RWPE1 (cell line): ENCODE measurements around the gene ABLIM3.
A peak's percentile ranks its signal among the peaks of the same experiment; 100 is the strongest.

Experiments used
- CTCF ChIA-PET: fragments of 350-600 bp; sonication (Branson Sonifier 250); formaldehyde crosslinking; extraction: SDS; loops from one replicate; lab custom pipeline; 2021; lab: Yijun Ruan, JAX
- POLR2A ChIA-PET: fragments of 400-600 bp; formaldehyde crosslinking; extraction: SDS; loops from one replicate; lab custom pipeline; 2020; ENCODE audit warnings: antibody characterized with exemption; ENCODE audit not compliant: low non-redundant PET; lab: Yijun Ruan, JAX
- DNase-seq: peaks from one replicate; pipeline ENCODE4 v3.0.0; 2012; ENCODE audit warnings: low spot score
- H3K27ac ChIP-seq: fragments of 450-650 bp; 2 replicates; pipeline ENCODE4 v1.5.1; 2017
- TF ChIP-seq, protein P1 (sequence below): fragments of 450-650 bp; conservative IDR thresholded peaks from 2 replicates; pipeline ENCODE4 v1.5.1; 2017; ENCODE audit warnings: low read depth, mild to moderate bottlenecking

The ABLIM3 gene

GRCh38 chr5:149138182-149138923, 2.9 kb upstream of the ABLIM3 start:
- POLR2A ChIA-PET, result no interaction called here
- DNase-seq, result no peak
- CTCF ChIA-PET, result interaction anchor here (0.6 to 1.1 kb wide), 3 partner anchors 8 to 445 kb away, joined by 3 to 4 read pairs (median 3); no protein-coding TSS in a partner anchor
- TF ChIP-seq, protein P1, sequence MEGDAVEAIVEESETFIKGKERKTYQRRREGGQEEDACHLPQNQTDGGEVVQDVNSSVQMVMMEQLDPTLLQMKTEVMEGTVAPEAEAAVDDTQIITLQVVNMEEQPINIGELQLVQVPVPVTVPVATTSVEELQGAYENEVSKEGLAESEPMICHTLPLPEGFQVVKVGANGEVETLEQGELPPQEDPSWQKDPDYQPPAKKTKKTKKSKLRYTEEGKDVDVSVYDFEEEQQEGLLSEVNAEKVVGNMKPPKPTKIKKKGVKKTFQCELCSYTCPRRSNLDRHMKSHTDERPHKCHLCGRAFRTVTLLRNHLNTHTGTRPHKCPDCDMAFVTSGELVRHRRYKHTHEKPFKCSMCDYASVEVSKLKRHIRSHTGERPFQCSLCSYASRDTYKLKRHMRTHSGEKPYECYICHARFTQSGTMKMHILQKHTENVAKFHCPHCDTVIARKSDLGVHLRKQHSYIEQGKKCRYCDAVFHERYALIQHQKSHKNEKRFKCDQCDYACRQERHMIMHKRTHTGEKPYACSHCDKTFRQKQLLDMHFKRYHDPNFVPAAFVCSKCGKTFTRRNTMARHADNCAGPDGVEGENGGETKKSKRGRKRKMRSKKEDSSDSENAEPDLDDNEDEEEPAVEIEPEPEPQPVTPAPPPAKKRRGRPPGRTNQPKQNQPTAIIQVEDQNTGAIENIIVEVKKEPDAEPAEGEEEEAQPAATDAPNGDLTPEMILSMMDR, result no peak
- no peak overlapping the region for H3K27ac ChIP-seq

GRCh38 chr5:149140197-149141002, 893 bp upstream of the ABLIM3 start:
- no peak for DNase-seq
- TF ChIP-seq, protein P1, result no peak
- H3K27ac ChIP-seq, result no peak overlapping the region
- ChIA-PET CTCF (interaction anchor here (0.5 to 5.1 kb wide), 10 partner anchors 10 to 177 kb away, joined by 3 to 55 read pairs (median 4); no protein-coding TSS in a partner anchor), POLR2A (no interaction called here)

DNA sequence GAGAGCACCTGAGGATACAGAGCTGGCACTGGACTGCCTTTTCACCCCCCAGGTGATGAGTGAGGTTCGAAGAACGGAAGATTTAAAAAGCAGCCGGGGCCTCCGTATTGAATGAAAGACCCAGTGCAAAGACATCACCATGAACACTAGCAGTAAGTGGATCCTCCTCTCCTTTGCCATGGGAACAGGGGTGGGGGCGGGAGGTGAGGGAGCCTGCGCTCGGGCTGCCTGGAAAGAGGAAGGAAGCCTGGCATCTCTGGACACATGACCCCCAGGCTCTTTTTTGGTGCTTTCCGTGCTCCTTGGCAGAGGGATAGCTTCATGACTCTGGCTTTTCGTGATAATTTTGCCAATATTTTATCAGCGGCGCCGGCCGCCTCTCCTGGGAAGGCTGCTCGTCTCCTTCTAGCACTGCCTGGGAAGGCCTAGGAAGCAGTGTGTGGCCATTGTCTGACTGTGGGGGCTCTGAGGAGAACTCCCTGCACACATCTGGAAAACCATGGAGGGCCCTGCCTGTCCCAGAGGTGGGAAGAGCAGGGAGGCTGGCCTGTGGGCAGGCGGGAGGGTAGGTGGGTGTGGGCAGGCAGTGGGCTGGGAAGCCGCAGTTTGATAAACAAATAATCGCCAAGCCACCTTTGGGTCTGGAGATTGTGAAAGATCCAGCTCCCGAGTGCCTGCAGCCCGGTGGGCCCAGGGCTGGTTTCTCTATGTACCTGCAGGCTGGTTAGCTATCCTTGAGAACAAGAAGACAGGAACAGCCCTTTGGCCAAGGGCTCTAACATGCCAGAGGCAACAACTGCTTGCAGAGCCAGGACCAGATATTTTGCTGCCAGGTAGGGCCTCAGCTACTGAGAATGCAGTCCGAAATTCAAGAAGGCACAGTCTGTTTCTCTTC, 911 bp downstream of the ABLIM3 start:
- TF ChIP-seq, protein P1, result no peak
- ChIA-PET CTCF (interaction anchor here (0.6 to 5.1 kb wide), 27 partner anchors 12 to 1938 kb away, joined by 3 to 55 read pairs (median 4); partner anchors contain the start of gene TNIP1), POLR2A (no interaction called here)
- no peak for DNase-seq
- H3K27ac ChIP-seq, result peak overlapping the region; percentile 40

- CTCF ChIA-PET, result interaction anchor here (1.0 to 5.1 kb wide), 3 partner anchors 13 to 121 kb away, joined by 3 to 55 read pairs (median 3); no protein-coding TSS in a partner anchor
- TF ChIP-seq, protein P1, result no peak
- no peak overlapping the region for H3K27ac ChIP-seq
- no peak for DNase-seq
- POLR2A ChIA-PET, result no interaction called here
Measured at GRCh38 chr5:149143470-149143869, 2.2 kb downstream of the ABLIM3 start.

DNA sequence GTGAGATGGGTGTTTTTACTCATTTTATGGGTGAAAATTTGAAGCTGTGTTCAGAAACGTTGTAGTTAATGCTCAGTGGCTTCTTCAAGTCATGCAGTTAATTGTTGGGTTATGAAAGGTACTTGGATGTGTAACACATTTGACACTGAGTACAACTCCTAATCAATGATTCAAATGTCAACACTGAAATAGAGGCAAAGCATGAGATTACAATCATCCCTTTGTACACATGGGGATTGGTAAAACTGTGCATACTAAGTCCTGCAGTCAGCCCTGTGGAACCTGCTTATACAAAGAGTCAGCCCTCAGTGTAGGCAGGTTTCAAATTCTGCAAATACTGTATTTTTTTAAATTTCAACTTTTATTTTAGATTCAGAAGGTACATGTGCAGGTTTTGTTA, 3.3 kb downstream of the ABLIM3 start:
- CTCF ChIA-PET, result interaction anchor here (5.1 kb wide), 1 partner anchor 84 kb away, joined by 55 read pairs; no protein-coding TSS in a partner anchor
- no peak for DNase-seq
- TF ChIP-seq, protein P1, result no peak
- no peak overlapping the region for H3K27ac ChIP-seq
- POLR2A ChIA-PET, result interaction anchor here (0.7 kb wide), 1 partner anchor 56 kb away, joined by 3 read pairs; no protein-coding TSS in a partner anchor
